Measurements from ENCODE around the gene CNTNAP2. TPM values are rescaled to one million over a fixed set of nuclear protein-coding genes. Genes with fewer than 3 reads are reported as not detected.
"Not testable (repeated sequence)": the region's sequence is repeated elsewhere in the genome, so short reads cannot be mapped to it uniquely, and the experiment has no call there.

The CNTNAP2 gene
- total RNA-seq, 2 donors from 2014 or later: 171 to 228 TPM

GRCh38 chr7:147723536-147723935, 1606.9 kb downstream of the CNTNAP2 start:
- Mint-ChIP-seq H3K4me1 (peaks cover 5% of the 10 kb centered on the region), H3K36me3 (ENCODE audit: low read depth) (no peaks in the 10 kb centered on the region), H3K4me3 (no peak overlapping the region), H3K27me3 (ENCODE audit: insufficient read depth) (no peaks in the 10 kb centered on the region), H3K9me3 (no peaks in the 10 kb centered on the region), H3K27ac (no peak overlapping the region)
- Histone ChIP-seq H3K9me3 (ENCODE audit: control insufficient read depth, low read length) (no peaks in the 10 kb centered on the region), H3K4me3 (ENCODE audit: low read length) (no peak overlapping the region), H3K9ac (ENCODE audit: extremely low read depth, low read length, poor library complexity, severe bottlenecking) (no peak overlapping the region), H3K27me3 (ENCODE audit: control insufficient read depth, insufficient read depth, low read length, poor library complexity, severe bottlenecking) (peaks cover 8% of the 10 kb centered on the region), H3K27ac (ENCODE audit: low read depth, low read length) (no peak overlapping the region), H3K4me1 (ENCODE audit: control insufficient read depth, insufficient read depth, low read length) (no peaks in the 10 kb centered on the region), H3K36me3 (ENCODE audit: control insufficient read depth, insufficient read depth, low read length) (no peaks in the 10 kb centered on the region)
- no peak for TF ChIP-seq CTCF (conservative IDR thresholded peaks at IDR 0.05)
- no peak for DNase-seq
- WGBS, 2 experiments (ENCODE audit: insufficient coverage in 1 of 2, insufficient read length in 1 of 2): 87 to 93% methylated on average over 2 to 4 of the region's 4 CpGs

- Histone ChIP-seq H3K27ac (ENCODE audit: low read depth, low read length) (no peak overlapping the region), H3K36me3 (ENCODE audit: control insufficient read depth, insufficient read depth, low read length) (no peaks in the 10 kb centered on the region), H3K4me3 (ENCODE audit: low read length) (no peak overlapping the region), H3K27me3 (ENCODE audit: control insufficient read depth, insufficient read depth, low read length, poor library complexity, severe bottlenecking) (no peaks in the 10 kb centered on the region), H3K9me3 (ENCODE audit: control insufficient read depth, low read length) (no peaks in the 10 kb centered on the region), H3K4me1 (ENCODE audit: control insufficient read depth, insufficient read depth, low read length) (no peaks in the 10 kb centered on the region), H3K9ac (ENCODE audit: extremely low read depth, low read length, poor library complexity, severe bottlenecking) (no peak overlapping the region)
- H3K4me3 Mint-ChIP-seq: no peak overlapping the region
- no peak for TF ChIP-seq CTCF (conservative IDR thresholded peaks at IDR 0.05)
- DNase-seq: no peak
- H3K9me3 Mint-ChIP-seq: peaks cover 14% of the 10 kb centered on the region
- no peaks in the 10 kb centered on the region for H3K27me3 Mint-ChIP-seq (ENCODE audit: insufficient read depth)
- peaks cover 2% of the 10 kb centered on the region for H3K4me1 Mint-ChIP-seq
- H3K36me3 Mint-ChIP-seq (ENCODE audit: low read depth): no peaks in the 10 kb centered on the region
- H3K27ac Mint-ChIP-seq: no peak overlapping the region
- 83 to 100% methylated on average over 1 to 2 of the region's 2 CpGs for WGBS, 2 experiments (ENCODE audit: insufficient coverage in 1 of 2, insufficient read length in 1 of 2)
Measured at GRCh38 chr7:147731311-147731710, 1614.7 kb downstream of the CNTNAP2 start.

- 94 to 98% methylated on average over 5 to 18 of the region's 18 CpGs for WGBS, 2 experiments (ENCODE audit: insufficient coverage in 1 of 2, insufficient read length in 1 of 2)
- DNase-seq; H3K4me1 ChIP-seq (ENCODE audit: control insufficient read depth, insufficient read depth, low read length): not testable (repeated sequence)
Measured at GRCh38 chr7:147737559-147738214, 1621.1 kb downstream of the CNTNAP2 start.

GRCh38 chr7:147742301-147742700, 1625.7 kb downstream of the CNTNAP2 start:
- Mint-ChIP-seq H3K36me3 (ENCODE audit: low read depth) (no peaks in the 10 kb centered on the region), H3K27ac (no peak overlapping the region), H3K9me3 (peaks cover 15% of the 10 kb centered on the region), H3K27me3 (ENCODE audit: insufficient read depth) (no peaks in the 10 kb centered on the region), H3K4me3 (no peak overlapping the region), H3K4me1 (peaks cover 12% of the 10 kb centered on the region)
- WGBS, 2 experiments (ENCODE audit: insufficient coverage in 1 of 2, insufficient read length in 1 of 2): 94 to 100% methylated on average over 2 to 3 of the region's 3 CpGs
- no peak for DNase-seq
- H3K27ac ChIP-seq (ENCODE audit: low read depth, low read length): no peak overlapping the region
- TF ChIP-seq CTCF (conservative IDR thresholded peaks at IDR 0.05): no peak
- no peaks in the 10 kb centered on the region for H3K36me3 ChIP-seq (ENCODE audit: control insufficient read depth, insufficient read depth, low read length)
- H3K4me3 ChIP-seq (ENCODE audit: low read length): no peak overlapping the region
- H3K4me1 ChIP-seq (ENCODE audit: control insufficient read depth, insufficient read depth, low read length): peaks cover 2% of the 10 kb centered on the region
- no peaks in the 10 kb centered on the region for H3K27me3 ChIP-seq (ENCODE audit: control insufficient read depth, insufficient read depth, low read length, poor library complexity, severe bottlenecking)
- H3K9me3 ChIP-seq (ENCODE audit: control insufficient read depth, low read length): peaks cover 8% of the 10 kb centered on the region
- no peak overlapping the region for H3K9ac ChIP-seq (ENCODE audit: extremely low read depth, low read length, poor library complexity, severe bottlenecking)

More at GRCh38 chr7:147737559-147738214, 1621.1 kb downstream of the CNTNAP2 start:
- not testable (repeated sequence) for H3K4me3 Mint-ChIP-seq; H3K4me3 ChIP-seq (ENCODE audit: low read length); H3K36me3 ChIP-seq (ENCODE audit: control insufficient read depth, insufficient read depth, low read length); H3K27ac Mint-ChIP-seq; H3K27ac ChIP-seq (ENCODE audit: low read depth, low read length); H3K9ac ChIP-seq (ENCODE audit: extremely low read depth, low read length, poor library complexity, severe bottlenecking); H3K9me3 ChIP-seq (ENCODE audit: control insufficient read depth, low read length); H3K36me3 Mint-ChIP-seq (ENCODE audit: low read depth); H3K27me3 ChIP-seq (ENCODE audit: control insufficient read depth, insufficient read depth, low read length, poor library complexity, severe bottlenecking); H3K4me1 Mint-ChIP-seq; H3K27me3 Mint-ChIP-seq (ENCODE audit: insufficient read depth)
- H3K9me3 Mint-ChIP-seq: peaks cover 36% of the 10 kb centered on the region
